Keratinocyte (primary cell): ENCODE data around the gene DDR2. TPM values are rescaled to one million over a fixed set of nuclear protein-coding genes. Genes with fewer than 3 reads are reported as not detected.
"Not testable (repeated sequence)": the region's sequence is repeated elsewhere in the genome, so short reads cannot be mapped to it uniquely, and the experiment has no call there.

Experiments used
- DNase-seq: peaks from one replicate; pipeline ENCODE4 v3.0.0-alpha.2; 2011; ENCODE audit warnings: low read depth, missing footprints, low spot score
- FAIRE-seq: peaks from 2 replicates; lab custom pipeline; 2011; peaks lifted over from hg19 to GRCh38; lab: Jason Lieb, UNC
- H2AFZ ChIP-seq: 2 replicates; pipeline ENCODE4 v1.6.0; 2012; ENCODE audit warnings: low read length, control low read depth, inconsistent platforms; ENCODE audit not compliant: control insufficient read depth
- H3K27ac ChIP-seq: 2 replicates; pipeline ENCODE4 v1.5.1; 2011; ENCODE audit warnings: low read length; ENCODE audit not compliant: control insufficient read depth, insufficient read depth
- H3K27me3 ChIP-seq: 3 replicates; pipeline ENCODE4 v1.6.0; 2011; ENCODE audit warnings: low read length; ENCODE audit not compliant: control insufficient read depth, insufficient read depth; ENCODE audit errors: extremely low read depth
- H3K36me3 ChIP-seq, 2 experiments: 2 replicates in 1 of 2; 3 replicates in 1 of 2; pipeline ENCODE4 v1.5.1; 2011; ENCODE audit warnings: low read length in 2 of 2, mild to moderate bottlenecking in 1 of 2; ENCODE audit not compliant: control insufficient read depth in 2 of 2, insufficient read depth in 2 of 2; ENCODE audit errors: extremely low read depth in 1 of 2
- H3K4me1 ChIP-seq: 3 replicates; pipeline ENCODE4 v1.5.1; 2011; ENCODE audit warnings: low read length; ENCODE audit not compliant: control insufficient read depth, insufficient read depth; ENCODE audit errors: extremely low read depth
- H3K4me2 ChIP-seq: 3 replicates; pipeline ENCODE4 v1.6.0; 2011; ENCODE audit warnings: low read depth, low read length; ENCODE audit not compliant: control insufficient read depth, insufficient read depth; ENCODE audit errors: extremely low read depth
- H3K4me3 ChIP-seq, 3 experiments: fragments of 200-600 bp in 1 of 3; sonication (generic) in 1 of 3; 2 replicates in 2 of 3; 3 replicates in 1 of 3; pipeline ENCODE4 v1.5.1; 2011 to 2016; ENCODE audit warnings: low read length in 3 of 3, mild to moderate bottlenecking in 3 of 3, control low read depth in 2 of 3, inconsistent platforms in 1 of 3, low read depth in 1 of 3, mixed read lengths in 1 of 3, mixed run types in 1 of 3, moderate library complexity in 1 of 3; ENCODE audit not compliant: control insufficient read depth in 2 of 3, insufficient read depth in 2 of 3; ENCODE audit errors: extremely low read depth in 1 of 3
- H3K79me2 ChIP-seq: 2 replicates; pipeline ENCODE4 v1.6.0; 2012; ENCODE audit warnings: low read length; ENCODE audit not compliant: control insufficient read depth, insufficient read depth
- H3K9ac ChIP-seq: 3 replicates; pipeline ENCODE4 v1.6.0; 2011; ENCODE audit warnings: low read length; ENCODE audit not compliant: control insufficient read depth, insufficient read depth; ENCODE audit errors: extremely low read depth
- H3K9me1 ChIP-seq: 3 replicates; pipeline ENCODE4 v1.6.0; 2011; ENCODE audit warnings: low read length; ENCODE audit not compliant: control insufficient read depth, insufficient read depth; ENCODE audit errors: extremely low read depth
- H3K9me3 ChIP-seq: 2 replicates; pipeline ENCODE4 v1.5.1; 2012; ENCODE audit warnings: low read depth, low read length; ENCODE audit not compliant: control insufficient read depth
- H4K20me1 ChIP-seq: 3 replicates; pipeline ENCODE4 v1.6.0; 2011; ENCODE audit warnings: low read length; ENCODE audit not compliant: control insufficient read depth, insufficient read depth; ENCODE audit errors: extremely low read depth
- EZH2 ChIP-seq: IDR thresholded peaks from one replicate; pipeline ENCODE4 v1.6.1; 2012; ENCODE audit warnings: inconsistent platforms, mild to moderate bottlenecking, low read length, moderate library complexity
- dilution Hi-C: fragments of 300-500 bp; cut with MboI; formaldehyde crosslinking; loops from one replicate; pipeline ENCODE4 v1.7.0; 2020; ENCODE audit warnings: low sequenced_read_pairs; ENCODE audit not compliant: extremely low pct_ligation_motif_present
- polyA plus RNA-seq, 5 experiments: library from polyadenylated mRNA; depleted of rRNA in 3 of 5; stranded (reverse) in 3 of 5; stranded (forward) in 1 of 5; unstranded in 1 of 5; fragments of >200 nt; gene quantifications; 1 replicate in 1 of 5; 2 replicates in 3 of 5; 3 replicates in 1 of 5; pipeline versions ENCODE4 v1.2.1 to v1.2.3, GENCODE V29; 2011 to 2012; ENCODE audit warnings: missing spikeins in 2 of 5, low read depth in 1 of 5, low replicate concordance in 1 of 5
- TF ChIP-seq, protein P1 (sequence below), 3 experiments: IDR thresholded peaks in 1 of 3; conservative IDR thresholded peaks in 1 of 3; optimal IDR thresholded peaks in 1 of 3; 2 replicates in 2 of 3; 3 replicates in 1 of 3; pipeline versions ENCODE3 to v1.5.1; 2011; ENCODE audit warnings: low read length in 3 of 3, mild to moderate bottlenecking in 3 of 3, moderate library complexity in 2 of 3, control low read depth in 1 of 3, inconsistent platforms in 1 of 3; ENCODE audit not compliant: insufficient read depth in 2 of 3; ENCODE audit errors: extremely low read depth in 1 of 3

Gene DDR2
- polyA plus RNA-seq, 1 donor (not counting 4 experiments of a cell fraction or from before 2014, with no cell fraction given) = 0.39 TPM

DNA sequence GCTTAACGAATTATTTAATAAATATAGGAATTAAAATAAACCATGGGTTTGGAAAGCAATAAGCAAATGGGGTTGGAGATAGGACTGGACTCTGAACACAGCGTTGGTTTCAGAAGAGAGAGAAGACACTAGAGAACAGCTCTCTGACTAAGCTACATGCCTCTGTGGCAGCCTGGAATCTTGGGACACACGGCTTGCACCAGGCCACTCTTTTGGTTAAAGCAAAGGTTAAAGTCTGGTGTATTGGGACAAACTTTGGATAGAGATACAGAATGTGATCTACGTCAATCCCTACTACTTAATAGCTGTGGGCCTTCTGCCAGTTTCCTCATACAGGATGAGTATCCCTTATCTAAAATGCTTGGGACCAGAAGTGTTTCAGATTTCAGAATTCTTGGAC is 108.5 kb downstream of the DDR2 start:
- Histone ChIP-seq H3K4me1 (no peaks in the 10 kb centered on the region), H3K9me3 (no peaks in the 10 kb centered on the region), H3K4me2 (no peak overlapping the region), H3K9ac (no peak overlapping the region), H4K20me1 (no peaks in the 10 kb centered on the region), H3K79me2 (no peaks in the 10 kb centered on the region), H3K36me3 (no peaks in the 10 kb centered on the region), H3K9me1 (no peaks in the 10 kb centered on the region), H3K27ac (no peak overlapping the region), H3K4me3 (no peak overlapping the region), H2AFZ (no peak overlapping the region), H3K27me3 (no peaks in the 10 kb centered on the region)
- no peak for TF ChIP-seq EZH2
- TF ChIP-seq, protein P1, sequence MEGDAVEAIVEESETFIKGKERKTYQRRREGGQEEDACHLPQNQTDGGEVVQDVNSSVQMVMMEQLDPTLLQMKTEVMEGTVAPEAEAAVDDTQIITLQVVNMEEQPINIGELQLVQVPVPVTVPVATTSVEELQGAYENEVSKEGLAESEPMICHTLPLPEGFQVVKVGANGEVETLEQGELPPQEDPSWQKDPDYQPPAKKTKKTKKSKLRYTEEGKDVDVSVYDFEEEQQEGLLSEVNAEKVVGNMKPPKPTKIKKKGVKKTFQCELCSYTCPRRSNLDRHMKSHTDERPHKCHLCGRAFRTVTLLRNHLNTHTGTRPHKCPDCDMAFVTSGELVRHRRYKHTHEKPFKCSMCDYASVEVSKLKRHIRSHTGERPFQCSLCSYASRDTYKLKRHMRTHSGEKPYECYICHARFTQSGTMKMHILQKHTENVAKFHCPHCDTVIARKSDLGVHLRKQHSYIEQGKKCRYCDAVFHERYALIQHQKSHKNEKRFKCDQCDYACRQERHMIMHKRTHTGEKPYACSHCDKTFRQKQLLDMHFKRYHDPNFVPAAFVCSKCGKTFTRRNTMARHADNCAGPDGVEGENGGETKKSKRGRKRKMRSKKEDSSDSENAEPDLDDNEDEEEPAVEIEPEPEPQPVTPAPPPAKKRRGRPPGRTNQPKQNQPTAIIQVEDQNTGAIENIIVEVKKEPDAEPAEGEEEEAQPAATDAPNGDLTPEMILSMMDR (optimal IDR thresholded peaks at IDR 0.05 in 1 of 3, IDR thresholded peaks at IDR 0.05 in 1 of 3, conservative IDR thresholded peaks at IDR 0.05 in 1 of 3; ENCODE audit: extremely low read depth in 1 of 3, insufficient read depth in 2 of 3, low read length in 3 of 3) = no peak
- no peak for DNase-seq
- FAIRE-seq = no peak
- dilution Hi-C loops = no loop called here

DNA sequence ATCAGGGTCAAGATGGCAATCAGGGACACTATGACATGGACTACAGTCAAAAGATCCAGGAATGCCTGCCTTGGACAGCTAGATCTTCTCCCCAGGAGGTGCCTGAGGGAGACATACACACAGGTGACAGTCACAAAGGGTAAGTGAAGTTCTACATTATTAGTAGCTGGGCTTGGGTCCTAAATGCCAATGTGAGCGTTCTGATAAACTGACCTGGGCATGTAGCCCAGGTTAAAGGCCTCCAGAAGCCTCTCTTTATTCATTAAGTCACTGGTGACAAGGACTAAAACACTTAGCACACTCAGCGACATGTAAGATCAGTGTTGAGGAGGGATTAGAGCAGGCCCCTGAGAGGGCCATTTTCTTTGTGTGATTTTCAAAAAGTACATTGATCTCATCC is 109.3 kb downstream of the DDR2 start:
- Histone ChIP-seq H3K4me2 (no peak overlapping the region), H3K79me2 (no peaks in the 10 kb centered on the region), H3K27me3 (no peaks in the 10 kb centered on the region), H3K27ac (no peak overlapping the region), H4K20me1 (no peaks in the 10 kb centered on the region), H3K4me1 (no peaks in the 10 kb centered on the region), H3K9me1 (no peaks in the 10 kb centered on the region), H3K4me3 (no peak overlapping the region), H2AFZ (no peak overlapping the region), H3K9ac (no peak overlapping the region), H3K36me3 (no peaks in the 10 kb centered on the region), H3K9me3 (no peaks in the 10 kb centered on the region)
- DNase-seq (no peak), FAIRE-seq (no peak)
- no peak for TF ChIP-seq EZH2
- dilution Hi-C loops = no loop called here

GRCh38 chr1:162746264-162746942 is 114.1 kb downstream of the DDR2 start:
- not testable (repeated sequence) for H3K9me3 ChIP-seq, H3K36me3 ChIP-seq

More at GRCh38 chr1:162746264-162746942, 114.1 kb downstream of the DDR2 start:
- H3K4me3 ChIP-seq, H3K27ac ChIP-seq, FAIRE-seq, DNase-seq, H3K79me2 ChIP-seq, dilution Hi-C loops, H3K27me3 ChIP-seq, H3K4me1 ChIP-seq, H2AFZ ChIP-seq, H3K9me1 ChIP-seq, H3K4me2 ChIP-seq, H4K20me1 ChIP-seq, H3K9ac ChIP-seq: not testable (repeated sequence)
